GM20431 (cell line): ENCODE data around the gene PMVK.
"Not testable (repeated sequence)": the region's sequence is repeated elsewhere in the genome, so short reads cannot be mapped to it uniquely, and the experiment has no call there.

Experiments used
- in situ Hi-C: fragments of 300-500 bp; cut with MseI, MboI; formaldehyde crosslinking; loops from one replicate; pipeline ENCODE4 v1.15.0; 2020; ENCODE audit warnings: low sequenced_read_pairs; ENCODE audit not compliant: unreplicated experiment

The PMVK gene

GRCh38 chr1:154926201-154926600, 10.3 kb downstream of the PMVK start:
- in situ Hi-C loops = no loop called here

GRCh38 chr1:154925335-154926170, 11.0 kb downstream of the PMVK start:
- in situ Hi-C loops = no loop called here

GRCh38 chr1:154923695-154924094, 12.8 kb downstream of the PMVK start:
- in situ Hi-C loops = no loop called here

GRCh38 chr1:154913273-154913672, 23.2 kb downstream of the PMVK start:
- in situ Hi-C loops = no loop called here

GRCh38 chr1:154912755-154913154, 23.8 kb downstream of the PMVK start:
- in situ Hi-C loops = no loop called here

GRCh38 chr1:154911691-154912550, 24.6 kb downstream of the PMVK start:
- in situ Hi-C loops = no loop called here

GRCh38 chr1:154910851-154911250, 25.7 kb downstream of the PMVK start:
- in situ Hi-C loops = no loop called here

GRCh38 chr1:154908937-154909336, 27.6 kb downstream of the PMVK start:
- in situ Hi-C loops = no loop called here

- in situ Hi-C loops = not testable (repeated sequence)
Measured at GRCh38 chr1:154908129-154908528, 28.4 kb downstream of the PMVK start.

- in situ Hi-C loops = no loop called here
Measured at GRCh38 chr1:154906621-154907081, 29.9 kb downstream of the PMVK start.

GRCh38 chr1:154902938-154903566, 33.5 kb downstream of the PMVK start:
- in situ Hi-C loops = no loop called here

- in situ Hi-C loops = no loop called here
Measured at GRCh38 chr1:154901591-154901990, 34.9 kb downstream of the PMVK start.

GRCh38 chr1:154899041-154899440, 37.5 kb downstream of the PMVK start:
- in situ Hi-C loops = no loop called here

- in situ Hi-C loops = no loop called here
Measured at GRCh38 chr1:154896771-154897286, 39.7 kb downstream of the PMVK start.

- in situ Hi-C loops = no loop called here
Measured at GRCh38 chr1:154895798-154896197, 40.7 kb downstream of the PMVK start.

GRCh38 chr1:154891452-154891851, 45.1 kb downstream of the PMVK start:
- in situ Hi-C loops = no loop called here

- in situ Hi-C loops = loop anchor here (10.0 kb wide), 1 partner anchor 224 kb away; no protein-coding TSS in a partner anchor
Measured at GRCh38 chr1:154888757-154889156, 47.8 kb downstream of the PMVK start.

- in situ Hi-C loops = loop anchor here (10.0 kb wide), 1 partner anchor 222 kb away; no protein-coding TSS in a partner anchor
Measured at GRCh38 chr1:154886281-154887015, 50.1 kb downstream of the PMVK start.

GRCh38 chr1:154884869-154885701, 51.4 kb downstream of the PMVK start:
- in situ Hi-C loops = loop anchor here (10.0 kb wide), 1 partner anchor 220 kb away; no protein-coding TSS in a partner anchor
